GM12865 (cell line): ENCODE measurements around the gene CTTNBP2.

ENCODE experiments used
- DNase-seq: peaks from one replicate; pipeline ENCODE4 v3.0.0; 2010; ENCODE audit warnings: low read depth
- H3K4me3 ChIP-seq: 2 replicates; pipeline ENCODE4 v1.5.1; 2011; ENCODE audit warnings: mild to moderate bottlenecking, low read depth, low read length, control low read depth
- CTCF ChIP-seq: IDR thresholded peaks from 2 replicates; pipeline ENCODE4 v1.5.1; 2011; ENCODE audit warnings: low read length, control low read depth, low read depth, inconsistent platforms; ENCODE audit not compliant: insufficient read depth; ENCODE audit errors: missing control alignments

Gene CTTNBP2

GRCh38 chr7:117857718-117858117 is 15.5 kb downstream of the CTTNBP2 start:
- DNase-seq = no peak
- H3K4me3 ChIP-seq = no peak overlapping the region
- TF ChIP-seq CTCF = no peak

GRCh38 chr7:117856196-117856595 is 17.0 kb downstream of the CTTNBP2 start:
- DNase-seq = no peak

GRCh38 chr7:117854186-117854585 is 19.1 kb downstream of the CTTNBP2 start:
- no peak overlapping the region for H3K4me3 ChIP-seq
- TF ChIP-seq CTCF = no peak
- DNase-seq = no peak

More at GRCh38 chr7:117856196-117856595, 17.0 kb downstream of the CTTNBP2 start:
- no peak overlapping the region for H3K4me3 ChIP-seq
- no peak for TF ChIP-seq CTCF

- DNase-seq = no peak
- H3K4me3 ChIP-seq = no peak overlapping the region
- TF ChIP-seq CTCF = no peak
Observed at GRCh38 chr7:117848941-117849340, 24.3 kb downstream of the CTTNBP2 start.

GRCh38 chr7:117844678-117845077 is 28.6 kb downstream of the CTTNBP2 start:
- no peak overlapping the region for H3K4me3 ChIP-seq
- no peak for DNase-seq
- TF ChIP-seq CTCF = no peak

GRCh38 chr7:117841611-117842010 is 31.6 kb downstream of the CTTNBP2 start:
- no peak overlapping the region for H3K4me3 ChIP-seq
- TF ChIP-seq CTCF = no peak
- DNase-seq = no peak

GRCh38 chr7:117841011-117841410 is 32.2 kb downstream of the CTTNBP2 start:
- DNase-seq = no peak
- no peak overlapping the region for H3K4me3 ChIP-seq
- no peak for TF ChIP-seq CTCF
